Panc1 (cell line): ENCODE data around the gene DTYMK. TPM values are rescaled to one million over a fixed set of nuclear protein-coding genes. Genes with fewer than 3 reads are reported as not detected.

Source experiments
- ATAC-seq: fragments of 200-7000 bp; cut with Tn5 transposase; 2 replicates; pipeline ENCODE4 v1.9.1; 2020; ENCODE audit warnings: mild to moderate bottlenecking, moderate library complexity
- BruUV-seq: library from RNA; stranded (reverse); fragments of 400-500 nt; replicated peaks from 2 replicates; lab custom pipeline; 2021; lab: Mats Ljungman, UMichigan
- CTCF ChIA-PET: fragments of 300-600 bp; sonication (Branson Sonifier 250); formaldehyde crosslinking; loops from one replicate; lab custom pipeline; 2022; ENCODE audit warnings: antibody characterized with exemption; lab: Charles Lee
- POLR2A ChIA-PET: fragments of 300-600 bp; sonication (Branson Sonifier 250); formaldehyde crosslinking; loops from one replicate; lab custom pipeline; 2022; ENCODE audit warnings: antibody characterized with exemption; lab: Charles Lee
- DNase-seq: peaks from one replicate; pipeline ENCODE4 v3.0.0-alpha.2; 2010; ENCODE audit warnings: low read depth, low spot score
- H3K27ac ChIP-seq: 2 replicates; pipeline ENCODE4 v1.5.1; 2011; ENCODE audit warnings: mild to moderate bottlenecking, low read length, inconsistent platforms
- H3K27me3 ChIP-seq: fragments of 200-500 bp; sonication (Bioruptor generic); 2 replicates; pipeline ENCODE4 v1.6.0; 2014; ENCODE audit warnings: low read length, inconsistent platforms; ENCODE audit not compliant: control insufficient read depth, insufficient read depth
- H3K36me3 ChIP-seq: fragments of 200-500 bp; sonication (Bioruptor generic); 2 replicates; pipeline ENCODE4 v1.5.1; 2014; ENCODE audit warnings: inconsistent platforms, mild to moderate bottlenecking, low read length, moderate library complexity; ENCODE audit not compliant: control insufficient read depth, insufficient read depth
- H3K4me1 ChIP-seq: 2 replicates; pipeline ENCODE4 v1.5.1; 2011; ENCODE audit warnings: inconsistent platforms, mild to moderate bottlenecking, low read length, moderate library complexity; ENCODE audit not compliant: control insufficient read depth, insufficient read depth
- H3K4me3 ChIP-seq, 2 experiments: 2 replicates each; pipeline ENCODE4 v1.5.1; 2011 to 2012; ENCODE audit warnings: low read depth in 2 of 2, low read length in 2 of 2, mild to moderate bottlenecking in 2 of 2, inconsistent platforms in 1 of 2, moderate library complexity in 1 of 2
- H3K9me3 ChIP-seq: fragments of 200-500 bp; sonication (Bioruptor generic); 2 replicates; pipeline ENCODE4 v1.5.1; 2014; ENCODE audit warnings: low read depth, mild to moderate bottlenecking, inconsistent platforms, low read length, moderate library complexity; ENCODE audit not compliant: control insufficient read depth, insufficient read depth
- POLR2AphosphoS5 ChIP-seq: IDR thresholded peaks from 2 replicates; pipeline ENCODE4 v1.6.1; 2012; ENCODE audit warnings: mild to moderate bottlenecking, low read depth, low read length, moderate library complexity
- SIN3A ChIP-seq: IDR thresholded peaks from 2 replicates; pipeline ENCODE4 v1.6.1; 2012; ENCODE audit warnings: low read depth, mild to moderate bottlenecking, low read length, moderate library complexity, borderline replicate concordance; ENCODE audit not compliant: insufficient read depth
- TCF7L2 ChIP-seq: IDR thresholded peaks from 2 replicates; pipeline ENCODE4 v1.6.1; 2011; ENCODE audit warnings: mild to moderate bottlenecking, low read depth, low read length, inconsistent platforms
- in situ Hi-C: cut with HindIII; loops from 2 replicates; pipeline ENCODE4 v1.10.0; 2016; ENCODE audit warnings: low sequenced_read_pairs, low pct_unique_long_range_greater_than_20kb
- intact Hi-C: fragments of 100-400 bp; cut with micrococcal nuclease; formaldehyde crosslinking; loops from one replicate; pipeline ENCODE4 v1.10.0; 2022; ENCODE audit not compliant: unreplicated experiment
- total RNA-seq: library from RNA; stranded (reverse); gene quantifications from one replicate; pipeline ENCODE4 v1.2.1, GENCODE V29; 2021; ENCODE audit not compliant: unreplicated experiment
- TF ChIP-seq, protein P1 (sequence below): fragments of 450-650 bp; IDR thresholded peaks from 2 replicates; pipeline ENCODE4 v1.5.1; 2017; ENCODE audit warnings: mild to moderate bottlenecking
- TF ChIP-seq, protein P2 (sequence below), 2 experiments: IDR thresholded peaks; 2 replicates each; pipeline ENCODE4 v1.6.1; 2011 to 2012; ENCODE audit warnings: low read depth in 2 of 2, control low read depth in 1 of 2, low read length in 1 of 2, mild to moderate bottlenecking in 1 of 2, moderate library complexity in 1 of 2; ENCODE audit not compliant: insufficient read depth in 1 of 2

Gene DTYMK
- total RNA-seq, 1 experiment from 2014 or later: 122 TPM

DNA sequence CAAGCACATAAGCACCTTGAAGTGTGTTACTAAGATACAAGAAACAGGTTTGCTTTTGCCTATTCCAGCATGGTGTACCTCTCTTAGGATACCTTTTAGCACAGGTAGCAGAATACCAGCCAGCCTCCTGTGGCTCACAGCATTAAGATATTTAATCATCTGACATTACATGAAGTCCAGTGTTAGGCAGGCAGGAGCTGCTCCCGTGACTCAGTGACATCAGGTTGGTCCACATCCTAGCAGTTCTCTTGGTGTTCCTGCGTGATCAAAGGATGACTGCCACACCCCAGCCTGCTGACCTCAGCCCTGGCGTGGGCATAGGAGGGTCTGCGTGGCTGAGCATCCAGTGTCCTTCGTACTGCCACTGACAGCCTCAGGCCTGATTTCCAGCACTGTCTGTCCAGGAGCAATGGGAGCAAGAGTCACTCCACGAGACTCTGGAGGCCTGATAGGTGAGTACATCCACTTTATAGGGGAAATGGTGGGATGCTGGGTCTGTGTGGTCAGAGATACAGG is 3.6 kb upstream of the DTYMK start:
- ATAC-seq (no peak), DNase-seq (no peak)
- Histone ChIP-seq H3K27ac (no peak overlapping the region), H3K27me3 (no peaks in the 10 kb centered on the region), H3K4me1 (peaks cover 13% of the 10 kb centered on the region), H3K36me3 (0 out of 2 replicates have a peak, but pooled peaks cover 6% of the 10 kb centered on the region), H3K9me3 (no peaks in the 10 kb centered on the region), H3K4me3 (no peak overlapping the region)
- BruUV-seq: no TSS peak
- ChIA-PET CTCF (no interaction called here), POLR2A (no interaction called here)
- intact Hi-C loops (no loop called here), in situ Hi-C loops (no loop called here)
- TF ChIP-seq SIN3A: no peak
- no peak for TF ChIP-seq POLR2AphosphoS5
- TF ChIP-seq, protein P1, sequence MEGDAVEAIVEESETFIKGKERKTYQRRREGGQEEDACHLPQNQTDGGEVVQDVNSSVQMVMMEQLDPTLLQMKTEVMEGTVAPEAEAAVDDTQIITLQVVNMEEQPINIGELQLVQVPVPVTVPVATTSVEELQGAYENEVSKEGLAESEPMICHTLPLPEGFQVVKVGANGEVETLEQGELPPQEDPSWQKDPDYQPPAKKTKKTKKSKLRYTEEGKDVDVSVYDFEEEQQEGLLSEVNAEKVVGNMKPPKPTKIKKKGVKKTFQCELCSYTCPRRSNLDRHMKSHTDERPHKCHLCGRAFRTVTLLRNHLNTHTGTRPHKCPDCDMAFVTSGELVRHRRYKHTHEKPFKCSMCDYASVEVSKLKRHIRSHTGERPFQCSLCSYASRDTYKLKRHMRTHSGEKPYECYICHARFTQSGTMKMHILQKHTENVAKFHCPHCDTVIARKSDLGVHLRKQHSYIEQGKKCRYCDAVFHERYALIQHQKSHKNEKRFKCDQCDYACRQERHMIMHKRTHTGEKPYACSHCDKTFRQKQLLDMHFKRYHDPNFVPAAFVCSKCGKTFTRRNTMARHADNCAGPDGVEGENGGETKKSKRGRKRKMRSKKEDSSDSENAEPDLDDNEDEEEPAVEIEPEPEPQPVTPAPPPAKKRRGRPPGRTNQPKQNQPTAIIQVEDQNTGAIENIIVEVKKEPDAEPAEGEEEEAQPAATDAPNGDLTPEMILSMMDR: no peak
- TF ChIP-seq, protein P2, sequence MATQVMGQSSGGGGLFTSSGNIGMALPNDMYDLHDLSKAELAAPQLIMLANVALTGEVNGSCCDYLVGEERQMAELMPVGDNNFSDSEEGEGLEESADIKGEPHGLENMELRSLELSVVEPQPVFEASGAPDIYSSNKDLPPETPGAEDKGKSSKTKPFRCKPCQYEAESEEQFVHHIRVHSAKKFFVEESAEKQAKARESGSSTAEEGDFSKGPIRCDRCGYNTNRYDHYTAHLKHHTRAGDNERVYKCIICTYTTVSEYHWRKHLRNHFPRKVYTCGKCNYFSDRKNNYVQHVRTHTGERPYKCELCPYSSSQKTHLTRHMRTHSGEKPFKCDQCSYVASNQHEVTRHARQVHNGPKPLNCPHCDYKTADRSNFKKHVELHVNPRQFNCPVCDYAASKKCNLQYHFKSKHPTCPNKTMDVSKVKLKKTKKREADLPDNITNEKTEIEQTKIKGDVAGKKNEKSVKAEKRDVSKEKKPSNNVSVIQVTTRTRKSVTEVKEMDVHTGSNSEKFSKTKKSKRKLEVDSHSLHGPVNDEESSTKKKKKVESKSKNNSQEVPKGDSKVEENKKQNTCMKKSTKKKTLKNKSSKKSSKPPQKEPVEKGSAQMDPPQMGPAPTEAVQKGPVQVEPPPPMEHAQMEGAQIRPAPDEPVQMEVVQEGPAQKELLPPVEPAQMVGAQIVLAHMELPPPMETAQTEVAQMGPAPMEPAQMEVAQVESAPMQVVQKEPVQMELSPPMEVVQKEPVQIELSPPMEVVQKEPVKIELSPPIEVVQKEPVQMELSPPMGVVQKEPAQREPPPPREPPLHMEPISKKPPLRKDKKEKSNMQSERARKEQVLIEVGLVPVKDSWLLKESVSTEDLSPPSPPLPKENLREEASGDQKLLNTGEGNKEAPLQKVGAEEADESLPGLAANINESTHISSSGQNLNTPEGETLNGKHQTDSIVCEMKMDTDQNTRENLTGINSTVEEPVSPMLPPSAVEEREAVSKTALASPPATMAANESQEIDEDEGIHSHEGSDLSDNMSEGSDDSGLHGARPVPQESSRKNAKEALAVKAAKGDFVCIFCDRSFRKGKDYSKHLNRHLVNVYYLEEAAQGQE (IDR thresholded peaks at IDR 0.05; ENCODE audit: insufficient read depth in 1 of 2, low read depth in 2 of 2, low read length in 1 of 2): no peak

DNA sequence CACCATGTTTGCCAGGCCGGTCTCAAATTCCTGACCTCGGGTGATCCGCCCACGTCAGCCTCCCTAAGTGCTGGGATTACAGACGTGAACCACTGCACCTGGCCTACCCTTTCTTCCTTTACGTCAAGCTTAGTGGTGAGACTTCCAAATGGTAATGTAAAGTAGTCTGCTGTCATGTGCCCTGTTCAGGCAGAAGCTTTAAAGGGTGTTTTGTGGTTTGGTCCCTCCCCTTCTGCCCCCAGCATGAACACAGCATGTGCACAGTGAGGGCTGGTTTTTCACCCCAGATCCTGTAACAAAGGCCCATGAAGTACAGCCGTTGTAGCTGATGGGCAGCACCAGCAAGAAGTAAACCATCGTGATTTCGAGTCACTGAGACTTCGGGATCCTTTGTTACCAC is 2.7 kb upstream of the DTYMK start:
- no peak for DNase-seq
- Histone ChIP-seq H3K27ac (no peak overlapping the region), H3K4me3 (no peak overlapping the region), H3K36me3 (peaks cover 12% of the 10 kb centered on the region), H3K27me3 (no peaks in the 10 kb centered on the region), H3K9me3 (no peaks in the 10 kb centered on the region), H3K4me1 (peaks cover 14% of the 10 kb centered on the region)
- TF ChIP-seq TCF7L2 (no peak), POLR2AphosphoS5 (no peak), SIN3A (no peak)
- TF ChIP-seq, protein P2 (IDR thresholded peaks at IDR 0.05; ENCODE audit: insufficient read depth in 1 of 2, low read depth in 2 of 2, low read length in 1 of 2): no peak
- TF ChIP-seq, protein P1: no peak
- no TSS peak for BruUV-seq
- no peak for ATAC-seq
- ChIA-PET CTCF (no interaction called here), POLR2A (no interaction called here)
- in situ Hi-C loops: no loop called here
- intact Hi-C loops: no loop called here
